Right atrium auricular region (tissue), 2 donors: ENCODE measurements around the gene CEACAM8. TPM values are rescaled to one million over a fixed set of nuclear protein-coding genes. Genes with fewer than 3 reads are reported as not detected.
"Not testable (repeated sequence)": the region's sequence is repeated elsewhere in the genome, so short reads cannot be mapped to it uniquely, and the experiment has no call there.

Experiments used
- DNase-seq: peaks from one replicate; pipeline ENCODE4 v3.0.0-alpha.2; 2019; ENCODE audit warnings: low spot score
- H3K27ac ChIP-seq, 2 donors: fragments of 200-600 bp; sonication (generic); 1 replicate in 1 of 2; 2 replicates in 1 of 2; pipeline ENCODE4 v1.5.1; 2016 to 2019
- H3K27me3 ChIP-seq, 2 donors: fragments of 200-600 bp; sonication (generic); one replicate each; pipeline versions ENCODE4 v1.5.1 to v1.6.0; 2017 to 2019
- H3K36me3 ChIP-seq: fragments of 200-600 bp; sonication (generic); one replicate; pipeline ENCODE4 v1.5.1; 2016
- H3K4me1 ChIP-seq, 2 donors: fragments of 200-600 bp; sonication (generic); one replicate each; pipeline versions ENCODE4 v1.5.1 to v1.6.0; 2017 to 2019
- H3K4me3 ChIP-seq, 2 donors: fragments of 200-600 bp; sonication (generic); 1 replicate in 1 of 2; 2 replicates in 1 of 2; pipeline ENCODE4 v1.5.1; 2017 to 2019; ENCODE audit warnings: mild to moderate bottlenecking in 1 of 2, moderate library complexity in 1 of 2
- H3K9me3 ChIP-seq, 2 donors: fragments of 200-600 bp; sonication (generic); one replicate each; pipeline ENCODE4 v1.5.1; 2019
- total RNA-seq, 2 donors: library from RNA; depleted of rRNA; stranded (reverse); fragments of >200 nt; gene quantifications; one replicate each; pipeline ENCODE4 v1.1.0, GENCODE V29; 2016
- TF ChIP-seq, protein P1 (sequence below), 2 donors: fragments of 200-600 bp; sonication (generic); IDR thresholded peaks; one replicate each; pipeline ENCODE4 v1.5.1; 2019; ENCODE audit warnings: antibody characterized with exemption in 2 of 2

The CEACAM8 gene
- total RNA-seq, 2 donors from 2014 or later: not detected

GRCh38 chr19:42558450-42559150 is 36.1 kb downstream of the CEACAM8 start:
- Histone ChIP-seq H3K27me3 (no peaks in the 10 kb centered on the region), H3K27ac (no peak overlapping the region), H3K36me3 (no peaks in the 10 kb centered on the region), H3K9me3 (no peaks in the 10 kb centered on the region), H3K4me3 (no peak overlapping the region), H3K4me1 (peaks cover 0 to 2% of the 10 kb centered on the region in 2 donors)
- TF ChIP-seq, protein P1, sequence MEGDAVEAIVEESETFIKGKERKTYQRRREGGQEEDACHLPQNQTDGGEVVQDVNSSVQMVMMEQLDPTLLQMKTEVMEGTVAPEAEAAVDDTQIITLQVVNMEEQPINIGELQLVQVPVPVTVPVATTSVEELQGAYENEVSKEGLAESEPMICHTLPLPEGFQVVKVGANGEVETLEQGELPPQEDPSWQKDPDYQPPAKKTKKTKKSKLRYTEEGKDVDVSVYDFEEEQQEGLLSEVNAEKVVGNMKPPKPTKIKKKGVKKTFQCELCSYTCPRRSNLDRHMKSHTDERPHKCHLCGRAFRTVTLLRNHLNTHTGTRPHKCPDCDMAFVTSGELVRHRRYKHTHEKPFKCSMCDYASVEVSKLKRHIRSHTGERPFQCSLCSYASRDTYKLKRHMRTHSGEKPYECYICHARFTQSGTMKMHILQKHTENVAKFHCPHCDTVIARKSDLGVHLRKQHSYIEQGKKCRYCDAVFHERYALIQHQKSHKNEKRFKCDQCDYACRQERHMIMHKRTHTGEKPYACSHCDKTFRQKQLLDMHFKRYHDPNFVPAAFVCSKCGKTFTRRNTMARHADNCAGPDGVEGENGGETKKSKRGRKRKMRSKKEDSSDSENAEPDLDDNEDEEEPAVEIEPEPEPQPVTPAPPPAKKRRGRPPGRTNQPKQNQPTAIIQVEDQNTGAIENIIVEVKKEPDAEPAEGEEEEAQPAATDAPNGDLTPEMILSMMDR (IDR thresholded peaks at IDR 0.05): no peak
- DNase-seq: peak; percentile 40

- DNase-seq, H3K27me3 ChIP-seq, H3K4me3 ChIP-seq, H3K9me3 ChIP-seq, H3K27ac ChIP-seq, H3K4me1 ChIP-seq, H3K36me3 ChIP-seq: not testable (repeated sequence)
These were observed 37.3 kb downstream of the CEACAM8 start for GRCh38 chr19:42557386-42557871.

GRCh38 chr19:42555801-42556200 is 38.9 kb downstream of the CEACAM8 start:
- peak; percentile 23 for DNase-seq
- H3K27ac ChIP-seq: no peak overlapping the region
- H3K9me3 ChIP-seq: no peaks in the 10 kb centered on the region
- no peaks in the 10 kb centered on the region for H3K36me3 ChIP-seq
- no peaks in the 10 kb centered on the region for H3K27me3 ChIP-seq
- TF ChIP-seq, protein P1 (IDR thresholded peaks at IDR 0.05): no peak
- no peaks in the 10 kb centered on the region for H3K4me1 ChIP-seq
- H3K4me3 ChIP-seq: no peak overlapping the region

GRCh38 chr19:42555317-42555716 is 39.4 kb downstream of the CEACAM8 start:
- H3K27ac ChIP-seq: no peak overlapping the region
- H3K9me3 ChIP-seq: no peaks in the 10 kb centered on the region
- no peaks in the 10 kb centered on the region for H3K4me1 ChIP-seq
- peak; percentile 54 for DNase-seq
- TF ChIP-seq, protein P1 (IDR thresholded peaks at IDR 0.05): no peak
- no peaks in the 10 kb centered on the region for H3K27me3 ChIP-seq
- H3K36me3 ChIP-seq: no peaks in the 10 kb centered on the region
- no peak overlapping the region for H3K4me3 ChIP-seq

DNA sequence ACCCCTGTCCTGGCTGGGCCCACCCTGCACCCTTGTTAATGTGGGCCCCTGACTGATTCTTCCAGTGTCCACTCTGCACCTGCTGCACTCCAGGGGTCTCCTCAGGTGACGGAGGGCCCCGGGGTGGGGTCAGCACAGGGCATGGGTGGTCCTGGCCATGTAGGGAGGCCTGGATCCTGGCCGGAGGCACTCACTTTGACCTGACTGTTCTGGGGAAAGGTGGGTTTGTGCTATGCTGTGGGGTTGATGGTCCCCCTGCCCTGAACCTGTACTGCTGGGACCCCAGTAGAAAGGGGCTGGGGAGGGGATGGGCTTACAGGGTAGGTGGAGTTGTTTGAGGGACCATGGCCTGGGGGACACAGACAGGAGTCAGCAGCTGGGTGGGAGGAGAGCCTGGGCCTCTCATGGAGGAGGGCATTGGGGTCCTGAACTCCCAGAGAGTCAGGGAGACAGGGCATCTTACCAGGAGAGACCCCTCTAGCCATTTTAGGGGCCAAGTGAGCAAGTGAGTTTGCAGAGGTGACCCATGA is 40.6 kb downstream of the CEACAM8 start:
- peak; percentile 43 for DNase-seq
- TF ChIP-seq, protein P1 (IDR thresholded peaks at IDR 0.05): no peak
- Histone ChIP-seq H3K4me3 (no peak overlapping the region), H3K9me3 (no peaks in the 10 kb centered on the region), H3K36me3 (no peaks in the 10 kb centered on the region), H3K27ac (no peak overlapping the region), H3K4me1 (no peaks in the 10 kb centered on the region), H3K27me3 (no peaks in the 10 kb centered on the region)

GRCh38 chr19:42553292-42554045 is 41.3 kb downstream of the CEACAM8 start:
- H3K9me3 ChIP-seq: no peaks in the 10 kb centered on the region
- no peak overlapping the region for H3K4me3 ChIP-seq
- H3K4me1 ChIP-seq: no peaks in the 10 kb centered on the region
- DNase-seq: peak; percentile 51
- H3K27ac ChIP-seq: no peak overlapping the region
- TF ChIP-seq, protein P1 (IDR thresholded peaks at IDR 0.05): no peak
- no peaks in the 10 kb centered on the region for H3K36me3 ChIP-seq
- no peaks in the 10 kb centered on the region for H3K27me3 ChIP-seq
